Endothelial cell of umbilical vein (primary cell): Measurements from ENCODE around the gene FAM114A1. TPM values are rescaled to one million over a fixed set of nuclear protein-coding genes. Genes with fewer than 3 reads are reported as not detected.

Experiments
- BruUV-seq: library from RNA; stranded (reverse); fragments of 400-500 nt; replicated peaks from 2 replicates; lab custom pipeline; 2021; lab: Mats Ljungman, UMichigan
- CTCF ChIA-PET: fragments of 300-600, 350-600 bp; sonication (Branson Sonifier 250); formaldehyde crosslinking; loops from one replicate; lab custom pipeline; 2021; ENCODE audit warnings: antibody characterized with exemption, inconsistent platforms; lab: Charles Lee
- POLR2A ChIA-PET: fragments of 300-600, 350-600 bp; sonication (Branson Sonifier 250); formaldehyde crosslinking; loops from one replicate; lab custom pipeline; 2021; ENCODE audit warnings: antibody characterized with exemption, inconsistent platforms; lab: Charles Lee
- DNase-seq: peaks from one replicate; pipeline ENCODE4 v3.0.0-alpha.2; 2011; ENCODE audit warnings: low read depth, low spot score
- FAIRE-seq: peaks from 2 replicates; lab custom pipeline; 2011; peaks lifted over from hg19 to GRCh38; lab: Jason Lieb, UNC
- H2AFZ ChIP-seq: 2 replicates; pipeline ENCODE4 v1.6.0; 2012; ENCODE audit warnings: low read depth, low read length, control low read depth, inconsistent platforms
- H3K27ac ChIP-seq: 2 replicates; pipeline ENCODE4 v1.5.1; 2011; ENCODE audit warnings: low read depth, mild to moderate bottlenecking, control low read depth, low read length, moderate library complexity; ENCODE audit not compliant: insufficient read depth
- H3K27me3 ChIP-seq, 2 experiments: 2 replicates each; pipeline versions ENCODE4 v1.6.0 to v1.6.1; 2011; ENCODE audit warnings: low read length in 2 of 2, mixed read lengths in 1 of 2; ENCODE audit not compliant: control insufficient read depth in 2 of 2, insufficient read depth in 2 of 2
- H3K36me3 ChIP-seq, 2 experiments: 2 replicates in 1 of 2; 3 replicates in 1 of 2; pipeline ENCODE4 v1.5.1; 2011; ENCODE audit warnings: low read length in 2 of 2, mild to moderate bottlenecking in 1 of 2, moderate library complexity in 1 of 2; ENCODE audit not compliant: control insufficient read depth in 2 of 2, insufficient read depth in 2 of 2; ENCODE audit errors: extremely low read depth in 1 of 2
- H3K4me1 ChIP-seq: 3 replicates; pipeline ENCODE4 v1.5.1; 2011; ENCODE audit warnings: mild to moderate bottlenecking, low read length; ENCODE audit not compliant: control insufficient read depth, insufficient read depth; ENCODE audit errors: extremely low read depth
- H3K4me2 ChIP-seq: 2 replicates; pipeline ENCODE4 v1.6.1; 2011; ENCODE audit warnings: low read length, control low read depth, mixed read lengths; ENCODE audit not compliant: insufficient read depth
- H3K4me3 ChIP-seq, 3 experiments: fragments of 200-600 bp in 1 of 3; sonication (generic), shearing (Covaris generic) in 1 of 3; replicated peaks in 1 of 3; 2 replicates each; pipeline ENCODE4 v1.5.1; 2011 to 2016; ENCODE audit warnings: control low read depth in 3 of 3, low read length in 3 of 3, mild to moderate bottlenecking in 2 of 3, inconsistent platforms in 1 of 3, low read depth in 1 of 3, moderate library complexity in 1 of 3; ENCODE audit not compliant: insufficient read depth in 1 of 3
- H3K79me2 ChIP-seq: 2 replicates; pipeline ENCODE4 v1.6.0; 2012; ENCODE audit warnings: low read length, inconsistent platforms; ENCODE audit not compliant: control insufficient read depth, insufficient read depth
- H3K9ac ChIP-seq: replicated peaks from 2 replicates; pipeline ENCODE3; 2011; ENCODE audit warnings: low read length, control low read depth; ENCODE audit not compliant: insufficient read depth; ENCODE audit errors: extremely low read depth
- H3K9me1 ChIP-seq: replicated peaks from 3 replicates; pipeline ENCODE4 v1.6.0; 2011; ENCODE audit warnings: mild to moderate bottlenecking, low read length; ENCODE audit not compliant: control insufficient read depth, insufficient read depth; ENCODE audit errors: extremely low read depth
- H3K9me3 ChIP-seq: replicated peaks from 2 replicates; pipeline ENCODE4 v1.5.1; 2012; ENCODE audit warnings: low read length, inconsistent platforms; ENCODE audit not compliant: control insufficient read depth, insufficient read depth
- H4K20me1 ChIP-seq: replicated peaks from 2 replicates; pipeline ENCODE3; 2011; ENCODE audit warnings: mild to moderate bottlenecking, low read length; ENCODE audit not compliant: control insufficient read depth, insufficient read depth; ENCODE audit errors: extremely low read depth
- JUN ChIP-seq: IDR thresholded peaks from 2 replicates; pipeline ENCODE4 v1.6.1; 2011; ENCODE audit warnings: borderline replicate concordance, low read depth; ENCODE audit not compliant: insufficient read length, insufficient read depth
- POLR2AphosphoS5 ChIP-seq: IDR thresholded peaks from 2 replicates; pipeline ENCODE4 v1.6.1; 2012; ENCODE audit warnings: low read depth, mild to moderate bottlenecking, control low read depth, low read length, moderate library complexity; ENCODE audit not compliant: insufficient read depth
- dilution Hi-C: fragments of 300-500 bp; cut with MboI; formaldehyde crosslinking; loops from one replicate; pipeline ENCODE4 v1.15.0; 2019; ENCODE audit warnings: low sequenced_read_pairs; ENCODE audit not compliant: extremely low pct_ligation_motif_present
- intact Hi-C: fragments of 100-400 bp; cut with micrococcal nuclease; formaldehyde crosslinking; loops from one replicate; pipeline ENCODE4 v1.10.0; 2022
- polyA plus RNA-seq, 4 experiments: library from polyadenylated mRNA; depleted of rRNA in 3 of 4; stranded (reverse) in 3 of 4; unstranded in 1 of 4; fragments of >200 nt; gene quantifications; 2 replicates each; pipeline versions ENCODE4 v1.2.1 to v1.2.3, GENCODE V29; 2011 to 2012; ENCODE audit warnings: missing spikeins in 1 of 4
- total RNA-seq: library from RNA; stranded (reverse); gene quantifications from 2 replicates; pipeline ENCODE4 v1.2.3, GENCODE V29; 2021
- TF ChIP-seq, protein P1 (sequence below), 2 donors: IDR thresholded peaks; 1 replicate in 1 of 2; 2 replicates in 1 of 2; pipeline ENCODE4 v1.5.1; 2011; ENCODE audit warnings: low read length in 2 of 2, mild to moderate bottlenecking in 2 of 2, moderate library complexity in 2 of 2, control low read depth in 1 of 2, inconsistent platforms in 1 of 2, low read depth in 1 of 2; ENCODE audit not compliant: insufficient read depth in 1 of 2; ENCODE audit errors: extremely low read depth in 1 of 2

The FAM114A1 gene
- total and polyA plus RNA-seq, 2 donors (not counting 3 experiments of a cell fraction or from before 2014, with no cell fraction given) = 99.2 to 118 TPM

DNA sequence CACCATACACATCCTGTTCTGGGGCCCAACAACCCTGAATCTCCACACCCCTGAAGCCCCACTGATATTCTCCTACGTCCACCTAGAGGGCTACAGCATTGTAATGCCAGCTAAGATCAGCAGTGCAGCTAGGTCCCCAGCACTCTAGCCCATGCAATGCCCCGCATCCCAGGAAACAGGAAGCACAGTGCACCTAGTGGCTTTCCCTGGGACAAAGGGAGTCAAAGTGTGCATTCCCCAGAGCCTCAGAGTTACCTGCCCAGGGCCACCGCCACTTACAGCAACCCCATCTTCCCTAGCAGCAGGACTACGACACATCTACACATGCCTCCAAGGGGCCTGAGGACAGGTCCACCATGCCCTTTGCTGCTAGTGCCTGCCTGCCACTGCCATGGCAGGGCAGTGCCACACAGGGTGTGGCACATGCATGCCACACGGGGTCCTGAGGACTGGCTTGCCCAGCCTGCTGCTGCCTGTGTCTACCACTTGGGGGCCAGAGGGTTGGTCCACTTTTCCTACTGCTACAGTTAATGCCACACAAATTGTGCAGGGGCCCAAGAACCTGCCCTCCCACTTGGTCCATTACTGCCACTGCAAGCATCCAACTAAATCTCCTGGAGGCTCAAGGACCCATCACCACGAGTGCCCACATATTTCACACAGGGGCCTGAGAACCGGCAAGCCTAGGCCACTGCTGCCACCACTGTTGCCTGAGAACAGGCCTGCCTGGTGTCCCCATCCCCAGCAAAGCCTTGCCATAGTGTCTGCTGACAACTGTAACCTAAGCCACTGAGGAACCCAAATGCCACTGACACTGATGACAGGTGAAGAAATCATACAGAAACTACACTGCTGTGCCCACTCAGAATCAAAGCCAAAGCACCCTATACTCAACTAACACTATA, 34.7 kb upstream of the FAM114A1 start:
- CTCF ChIA-PET = interaction anchor here (0.9 to 1.7 kb wide), 6 partner anchors 14 to 50 kb away, joined by 3 to 6 read pairs (median 3); partner anchors contain the start of gene TLR10
- TF ChIP-seq JUN (no peak), POLR2AphosphoS5 (no peak)
- TF ChIP-seq, protein P1, sequence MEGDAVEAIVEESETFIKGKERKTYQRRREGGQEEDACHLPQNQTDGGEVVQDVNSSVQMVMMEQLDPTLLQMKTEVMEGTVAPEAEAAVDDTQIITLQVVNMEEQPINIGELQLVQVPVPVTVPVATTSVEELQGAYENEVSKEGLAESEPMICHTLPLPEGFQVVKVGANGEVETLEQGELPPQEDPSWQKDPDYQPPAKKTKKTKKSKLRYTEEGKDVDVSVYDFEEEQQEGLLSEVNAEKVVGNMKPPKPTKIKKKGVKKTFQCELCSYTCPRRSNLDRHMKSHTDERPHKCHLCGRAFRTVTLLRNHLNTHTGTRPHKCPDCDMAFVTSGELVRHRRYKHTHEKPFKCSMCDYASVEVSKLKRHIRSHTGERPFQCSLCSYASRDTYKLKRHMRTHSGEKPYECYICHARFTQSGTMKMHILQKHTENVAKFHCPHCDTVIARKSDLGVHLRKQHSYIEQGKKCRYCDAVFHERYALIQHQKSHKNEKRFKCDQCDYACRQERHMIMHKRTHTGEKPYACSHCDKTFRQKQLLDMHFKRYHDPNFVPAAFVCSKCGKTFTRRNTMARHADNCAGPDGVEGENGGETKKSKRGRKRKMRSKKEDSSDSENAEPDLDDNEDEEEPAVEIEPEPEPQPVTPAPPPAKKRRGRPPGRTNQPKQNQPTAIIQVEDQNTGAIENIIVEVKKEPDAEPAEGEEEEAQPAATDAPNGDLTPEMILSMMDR (IDR thresholded peaks at IDR 0.05; ENCODE audit: extremely low read depth in 1 of 2, insufficient read depth in 1 of 2, low read depth in 1 of 2, low read length in 2 of 2) = peak in 1 of 2 donors; percentile 45
- FAIRE-seq (no peak), DNase-seq (no peak)
- H2AFZ ChIP-seq = no peak overlapping the region
- H3K79me2 ChIP-seq = no peaks in the 10 kb centered on the region
- no peaks in the 10 kb centered on the region for H3K9me3 ChIP-seq
- BruUV-seq = no TSS peak
- H3K4me3 ChIP-seq = no peak overlapping the region
- peaks cover 0 to 7% of the 10 kb centered on the region in 2 experiments for H3K27me3 ChIP-seq
- no peaks in the 10 kb centered on the region for H3K9me1 ChIP-seq
- intact Hi-C loops (no loop called here), dilution Hi-C loops (no loop called here)
- no peak overlapping the region for H3K4me2 ChIP-seq
- no peaks in the 10 kb centered on the region for H3K36me3 ChIP-seq
- no peaks in the 10 kb centered on the region for H4K20me1 ChIP-seq
- POLR2A ChIA-PET = no interaction called here
- H3K4me1 ChIP-seq = peaks cover 6% of the 10 kb centered on the region
- no peak overlapping the region for H3K27ac ChIP-seq
- H3K9ac ChIP-seq = no peak overlapping the region
